Measurements from ENCODE around the gene SRPK2. TPM values are rescaled to one million over a fixed set of nuclear protein-coding genes. Genes with fewer than 3 reads are reported as not detected.

Gene SRPK2
- total and polyA plus RNA-seq, 2 of the 8 experiments (the other 6 are each of a cell fraction or from before 2014, with no cell fraction given) = 10.0 to 47.1 TPM

GRCh38 chr7:105126436-105126975 lies 262.2 kb downstream of the SRPK2 start (continued):
- TF ChIP-seq CHD7 (IDR thresholded peaks at IDR 0.05; ENCODE audit: insufficient replicate concordance, low read length) (no peak), YY1 (IDR thresholded peaks at IDR 0.05; ENCODE audit: low read depth, low read length) (no peak), CHD1 (IDR thresholded peaks at IDR 0.05; ENCODE audit: low read depth, low read length) (no peak), NANOG (IDR thresholded peaks at IDR 0.05; ENCODE audit: insufficient read depth, low read depth, low read length, poor library complexity, severe bottlenecking) (no peak)
